Gastroesophageal sphincter (tissue), 3 donors: ENCODE measurements around the gene COL25A1.

Experiments
- EP300 ChIP-seq: sonication (generic); formaldehyde crosslinking; IDR thresholded peaks from one replicate; pipeline ENCODE4 v1.6.1; 2017; ENCODE audit warnings: antibody characterized with exemption, mild to moderate bottlenecking
- POLR2A ChIP-seq, 2 donors: fragments of 450-650 bp; IDR thresholded peaks; one replicate each; pipeline ENCODE4 v1.6.1; 2017; ENCODE audit warnings: antibody characterized with exemption in 2 of 2, mild to moderate bottlenecking in 2 of 2, moderate library complexity in 1 of 2
- POLR2AphosphoS5 ChIP-seq: sonication (generic); formaldehyde crosslinking; IDR thresholded peaks from one replicate; pipeline ENCODE4 v1.6.1; 2017; ENCODE audit warnings: antibody characterized with exemption
- TF ChIP-seq, protein P1 (sequence below), 4 experiments: fragments of 200-600 bp in 2 of 4; fragments of 450-650 bp in 2 of 4; sonication (generic) in 1 of 4; IDR thresholded peaks; one replicate each; pipeline ENCODE4 v1.5.1; 2017 to 2019; ENCODE audit warnings: antibody characterized with exemption in 4 of 4, mild to moderate bottlenecking in 2 of 4, moderate library complexity in 2 of 4

DNA sequence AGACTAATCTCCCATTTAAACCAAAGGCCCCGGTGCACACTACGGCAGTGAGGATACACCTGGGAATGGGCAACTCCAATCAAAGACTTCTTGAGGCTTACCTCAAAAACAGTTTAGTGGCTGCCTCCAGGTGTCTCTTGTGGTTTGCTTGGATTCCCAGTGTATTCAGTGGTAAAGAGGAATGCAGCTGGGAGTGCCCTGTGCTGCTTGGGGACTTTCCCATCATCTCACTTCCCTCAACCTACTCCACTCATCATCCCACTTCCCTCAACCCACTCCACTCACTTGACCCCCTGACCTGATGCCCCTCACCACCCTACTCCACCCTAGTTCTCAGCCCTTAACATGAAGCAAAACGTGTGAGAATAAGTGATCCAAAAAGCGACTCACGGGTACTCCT, 362.3 kb downstream of the COL25A1 start:
- TF ChIP-seq, protein P1, sequence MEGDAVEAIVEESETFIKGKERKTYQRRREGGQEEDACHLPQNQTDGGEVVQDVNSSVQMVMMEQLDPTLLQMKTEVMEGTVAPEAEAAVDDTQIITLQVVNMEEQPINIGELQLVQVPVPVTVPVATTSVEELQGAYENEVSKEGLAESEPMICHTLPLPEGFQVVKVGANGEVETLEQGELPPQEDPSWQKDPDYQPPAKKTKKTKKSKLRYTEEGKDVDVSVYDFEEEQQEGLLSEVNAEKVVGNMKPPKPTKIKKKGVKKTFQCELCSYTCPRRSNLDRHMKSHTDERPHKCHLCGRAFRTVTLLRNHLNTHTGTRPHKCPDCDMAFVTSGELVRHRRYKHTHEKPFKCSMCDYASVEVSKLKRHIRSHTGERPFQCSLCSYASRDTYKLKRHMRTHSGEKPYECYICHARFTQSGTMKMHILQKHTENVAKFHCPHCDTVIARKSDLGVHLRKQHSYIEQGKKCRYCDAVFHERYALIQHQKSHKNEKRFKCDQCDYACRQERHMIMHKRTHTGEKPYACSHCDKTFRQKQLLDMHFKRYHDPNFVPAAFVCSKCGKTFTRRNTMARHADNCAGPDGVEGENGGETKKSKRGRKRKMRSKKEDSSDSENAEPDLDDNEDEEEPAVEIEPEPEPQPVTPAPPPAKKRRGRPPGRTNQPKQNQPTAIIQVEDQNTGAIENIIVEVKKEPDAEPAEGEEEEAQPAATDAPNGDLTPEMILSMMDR (IDR thresholded peaks at IDR 0.05) = no peak
- TF ChIP-seq EP300 (no peak), POLR2AphosphoS5 (no peak), POLR2A (IDR thresholded peaks at IDR 0.05) (no peak)
